SU-DHL-6 (cell line): ENCODE results near the gene DMD.

Experiments
- H2AFZ ChIP-seq: fragments of 200-600 bp; sonication (generic); 2 replicates; pipeline ENCODE4 v1.6.1; 2014; ENCODE audit warnings: low read depth, mild to moderate bottlenecking, moderate library complexity, mixed read lengths, antibody characterized with exemption, low read length; ENCODE audit not compliant: severe bottlenecking
- H3F3A ChIP-seq: fragments of 200-600 bp; shearing (Covaris generic); 2 replicates; pipeline ENCODE4 v1.6.0; 2016; ENCODE audit warnings: antibody characterized with exemption, mild to moderate bottlenecking; ENCODE audit not compliant: insufficient read depth
- H3K27ac ChIP-seq: fragments of 200-600 bp; sonication (generic); 2 replicates; pipeline ENCODE4 v1.5.1; 2016; ENCODE audit warnings: low read depth, mild to moderate bottlenecking, low read length, moderate library complexity, mixed read lengths
- H3K27me3 ChIP-seq: fragments of 200-600 bp; sonication (generic), shearing (Covaris generic); 2 replicates; pipeline ENCODE4 v1.6.0; 2014; ENCODE audit warnings: mild to moderate bottlenecking, low read length
- H3K36me3 ChIP-seq: fragments of 200-600 bp; sonication (generic); 2 replicates; pipeline ENCODE4 v1.6.1; 2014; ENCODE audit warnings: mild to moderate bottlenecking, low read length, mixed read lengths
- H3K4me2 ChIP-seq: fragments of 300-600, 200-600 bp; shearing (Covaris generic), sonication (generic); 2 replicates; pipeline ENCODE4 v1.6.0; 2014; ENCODE audit warnings: low read length, low read depth, mild to moderate bottlenecking; ENCODE audit not compliant: poor library complexity, severe bottlenecking
- H3K4me3 ChIP-seq: fragments of 200-600 bp; sonication (generic); 2 replicates; pipeline ENCODE4 v1.5.1; 2014; ENCODE audit warnings: antibody characterized with exemption, low read length, mild to moderate bottlenecking, mixed read lengths; ENCODE audit not compliant: insufficient read depth, poor library complexity, severe bottlenecking
- H3K79me2 ChIP-seq: fragments of 200-600 bp; sonication (generic); 2 replicates; pipeline ENCODE4 v1.6.1; 2014; ENCODE audit warnings: mild to moderate bottlenecking, low read length, moderate library complexity; ENCODE audit not compliant: insufficient read depth
- H3K9ac ChIP-seq: fragments of 200-600 bp; sonication (generic); 2 replicates; pipeline ENCODE4 v1.7.0; 2014; ENCODE audit warnings: mild to moderate bottlenecking, low read length
- H3K9me2 ChIP-seq: fragments of 200-600 bp; sonication (generic); replicated peaks from 2 replicates; pipeline ENCODE4 v1.6.1; 2014; ENCODE audit warnings: low read length; ENCODE audit not compliant: insufficient read depth
- H3K9me3 ChIP-seq: fragments of 200-600 bp; sonication (generic); 2 replicates; pipeline ENCODE4 v1.6.1; 2014; ENCODE audit warnings: low read length, mixed read lengths; ENCODE audit not compliant: insufficient read depth
- H4K20me1 ChIP-seq: fragments of 200-600 bp; sonication (generic); 2 replicates; pipeline ENCODE4 v1.6.1; 2014; ENCODE audit warnings: low read depth, mild to moderate bottlenecking, antibody characterized with exemption, low read length, moderate library complexity, mixed read lengths
- EZH2phosphoT487 ChIP-seq: fragments of 200-600 bp; sonication (generic), shearing (Covaris generic); conservative IDR thresholded peaks from 2 replicates; pipeline ENCODE4 v1.6.1; 2018; ENCODE audit warnings: mild to moderate bottlenecking, antibody characterized with exemption, low read length, moderate library complexity, mixed read lengths
- TF ChIP-seq, protein P1 (sequence below): fragments of 200-600 bp; sonication (generic); IDR thresholded peaks from one replicate; pipeline ENCODE4 v1.5.1; 2017; ENCODE audit warnings: antibody characterized with exemption, mild to moderate bottlenecking, low read length, moderate library complexity; ENCODE audit not compliant: insufficient read depth, poor library complexity, severe bottlenecking

DMD gene

DNA sequence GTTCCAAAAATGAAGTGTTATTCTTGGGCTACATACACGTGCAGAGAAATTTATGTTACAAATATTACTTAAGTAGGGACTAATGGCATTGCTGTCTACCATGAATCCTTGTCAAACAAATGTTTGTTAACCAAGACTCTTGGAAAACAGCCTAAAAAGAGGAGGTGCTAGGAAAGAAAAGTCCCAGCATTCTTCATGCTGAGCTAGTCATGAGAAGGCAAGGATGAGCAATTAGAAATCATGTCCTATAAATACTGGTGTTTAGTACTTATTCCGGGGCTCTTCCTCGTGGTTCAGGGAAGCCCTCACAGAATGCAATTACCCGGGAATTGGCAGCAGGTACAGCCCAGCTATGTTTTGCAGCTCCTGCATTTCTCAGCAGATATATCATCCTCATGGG lies 1761.4 kb downstream of the DMD start:
- Histone ChIP-seq H3K9me2 (no peaks in the 10 kb centered on the region), H3K9ac (no peak overlapping the region), H4K20me1 (no peaks in the 10 kb centered on the region), H3K36me3 (no peaks in the 10 kb centered on the region), H3K4me2 (no peak overlapping the region), H3F3A (no peaks in the 10 kb centered on the region), H3K27ac (no peak overlapping the region), H3K79me2 (no peaks in the 10 kb centered on the region), H3K9me3 (no peaks in the 10 kb centered on the region), H2AFZ (no peak overlapping the region), H3K4me3 (no peak overlapping the region), H3K27me3 (no peaks in the 10 kb centered on the region)
- TF ChIP-seq, protein P1, sequence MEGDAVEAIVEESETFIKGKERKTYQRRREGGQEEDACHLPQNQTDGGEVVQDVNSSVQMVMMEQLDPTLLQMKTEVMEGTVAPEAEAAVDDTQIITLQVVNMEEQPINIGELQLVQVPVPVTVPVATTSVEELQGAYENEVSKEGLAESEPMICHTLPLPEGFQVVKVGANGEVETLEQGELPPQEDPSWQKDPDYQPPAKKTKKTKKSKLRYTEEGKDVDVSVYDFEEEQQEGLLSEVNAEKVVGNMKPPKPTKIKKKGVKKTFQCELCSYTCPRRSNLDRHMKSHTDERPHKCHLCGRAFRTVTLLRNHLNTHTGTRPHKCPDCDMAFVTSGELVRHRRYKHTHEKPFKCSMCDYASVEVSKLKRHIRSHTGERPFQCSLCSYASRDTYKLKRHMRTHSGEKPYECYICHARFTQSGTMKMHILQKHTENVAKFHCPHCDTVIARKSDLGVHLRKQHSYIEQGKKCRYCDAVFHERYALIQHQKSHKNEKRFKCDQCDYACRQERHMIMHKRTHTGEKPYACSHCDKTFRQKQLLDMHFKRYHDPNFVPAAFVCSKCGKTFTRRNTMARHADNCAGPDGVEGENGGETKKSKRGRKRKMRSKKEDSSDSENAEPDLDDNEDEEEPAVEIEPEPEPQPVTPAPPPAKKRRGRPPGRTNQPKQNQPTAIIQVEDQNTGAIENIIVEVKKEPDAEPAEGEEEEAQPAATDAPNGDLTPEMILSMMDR, result no peak
- no peak for TF ChIP-seq EZH2phosphoT487

DNA sequence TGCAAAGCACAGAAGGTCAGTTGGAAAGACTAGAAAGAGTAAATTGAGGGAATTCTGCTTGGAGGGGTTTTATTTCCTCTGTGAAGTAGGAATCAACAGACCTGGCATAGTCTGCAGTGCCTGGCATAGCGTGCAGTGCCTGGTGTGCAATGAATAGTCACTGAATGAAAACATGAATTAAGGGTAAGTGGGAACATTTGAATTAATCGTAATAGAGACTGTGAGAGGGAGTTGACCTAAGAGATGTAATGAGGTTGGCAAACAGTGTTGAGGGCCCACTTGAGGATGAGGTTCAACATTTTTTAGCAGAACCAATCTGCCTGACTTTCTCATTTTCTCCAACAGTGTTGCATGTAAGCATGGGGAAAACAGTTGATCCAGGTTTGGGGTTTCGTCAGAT lies 1762.3 kb downstream of the DMD start:
- H3K9me2 ChIP-seq, result no peaks in the 10 kb centered on the region
- no peaks in the 10 kb centered on the region for H3K9me3 ChIP-seq
- H3K36me3 ChIP-seq, result no peaks in the 10 kb centered on the region
- H3K27me3 ChIP-seq, result no peaks in the 10 kb centered on the region
- H3K4me2 ChIP-seq, result no peak overlapping the region
- H3K4me3 ChIP-seq, result no peak overlapping the region
- H2AFZ ChIP-seq, result no peak overlapping the region
- H3K79me2 ChIP-seq, result no peaks in the 10 kb centered on the region
- no peaks in the 10 kb centered on the region for H4K20me1 ChIP-seq
- TF ChIP-seq EZH2phosphoT487, result no peak
- TF ChIP-seq, protein P1, result no peak
- H3K9ac ChIP-seq, result no peak overlapping the region
- H3K27ac ChIP-seq, result no peak overlapping the region
- H3F3A ChIP-seq, result no peaks in the 10 kb centered on the region

DNA sequence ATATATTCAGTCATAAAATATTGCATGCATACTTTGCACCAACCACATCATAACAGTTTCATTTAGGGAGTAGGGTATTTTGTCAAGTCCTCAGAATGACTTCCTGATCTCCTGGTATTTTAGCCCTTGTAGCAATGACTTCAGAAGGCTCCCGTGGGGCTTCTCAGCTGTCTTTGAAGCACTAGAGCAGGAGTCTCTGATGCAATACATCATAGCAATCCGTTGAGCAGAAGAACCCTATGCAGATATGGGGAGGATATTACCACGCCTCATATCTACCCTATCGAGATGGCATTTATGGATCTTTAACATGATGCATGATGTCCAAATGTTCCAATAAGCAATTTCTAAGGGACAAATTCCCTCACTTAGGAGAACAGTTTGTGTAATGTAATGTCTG lies 1765.8 kb downstream of the DMD start:
- Histone ChIP-seq H4K20me1 (no peaks in the 10 kb centered on the region), H3K36me3 (no peaks in the 10 kb centered on the region), H3K4me3 (no peak overlapping the region), H3F3A (no peaks in the 10 kb centered on the region), H3K27me3 (no peaks in the 10 kb centered on the region), H3K27ac (no peak overlapping the region), H3K9me3 (no peaks in the 10 kb centered on the region), H2AFZ (no peak overlapping the region), H3K4me2 (no peak overlapping the region), H3K9me2 (no peaks in the 10 kb centered on the region), H3K9ac (no peak overlapping the region), H3K79me2 (no peaks in the 10 kb centered on the region)
- TF ChIP-seq, protein P1, result no peak
- no peak for TF ChIP-seq EZH2phosphoT487
